ENCODE measurements around the gene RELN.
"Not testable (repeated sequence)": the region's sequence is repeated elsewhere in the genome, so short reads cannot be mapped to it uniquely, and the experiment has no call there.

RELN gene

GRCh38 chr7:103541026-103541425, 448.4 kb downstream of the RELN start:
- no peak for DNase-seq

DNA sequence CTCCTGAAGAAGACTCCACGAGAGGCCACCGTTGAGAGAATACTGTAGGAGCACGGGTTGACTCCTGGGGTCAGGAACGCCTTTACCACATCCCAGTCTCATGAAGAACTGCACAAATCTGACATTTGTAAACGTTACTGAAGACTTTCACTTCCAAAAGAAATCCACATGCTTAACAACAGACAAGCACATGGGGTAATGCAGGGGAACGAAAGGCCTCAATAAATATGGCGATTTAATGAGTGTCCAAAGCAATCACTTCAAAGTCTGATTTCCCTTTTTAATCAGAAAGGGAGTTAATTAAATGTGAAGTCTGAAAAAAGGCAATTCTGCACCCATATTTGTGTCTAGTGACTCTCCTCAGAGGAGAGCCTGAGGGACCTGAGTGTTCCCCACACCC, 449.1 kb downstream of the RELN start:
- no peak for DNase-seq

DNA sequence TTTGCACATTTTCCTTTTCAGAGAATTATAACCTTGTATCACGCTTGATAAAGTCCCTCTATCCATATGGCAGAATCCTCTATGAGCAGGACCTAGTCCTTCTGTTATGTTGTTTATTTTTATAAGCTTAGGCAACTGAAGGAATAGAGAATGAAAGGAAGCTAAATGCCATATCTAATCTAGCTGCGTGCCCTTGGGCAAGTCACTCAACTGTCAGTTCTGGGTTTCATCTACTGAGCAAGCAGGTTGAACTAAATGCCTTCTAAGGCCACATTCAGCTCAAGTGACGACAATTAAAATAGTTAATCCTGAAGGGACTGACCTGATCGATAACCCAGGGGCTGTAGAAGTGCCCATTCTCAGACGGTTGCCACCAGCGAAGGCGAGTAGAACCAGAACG, 449.6 kb downstream of the RELN start:
- no peak for DNase-seq

GRCh38 chr7:103538964-103539709, 450.3 kb downstream of the RELN start:
- DNase-seq: no peak

DNA sequence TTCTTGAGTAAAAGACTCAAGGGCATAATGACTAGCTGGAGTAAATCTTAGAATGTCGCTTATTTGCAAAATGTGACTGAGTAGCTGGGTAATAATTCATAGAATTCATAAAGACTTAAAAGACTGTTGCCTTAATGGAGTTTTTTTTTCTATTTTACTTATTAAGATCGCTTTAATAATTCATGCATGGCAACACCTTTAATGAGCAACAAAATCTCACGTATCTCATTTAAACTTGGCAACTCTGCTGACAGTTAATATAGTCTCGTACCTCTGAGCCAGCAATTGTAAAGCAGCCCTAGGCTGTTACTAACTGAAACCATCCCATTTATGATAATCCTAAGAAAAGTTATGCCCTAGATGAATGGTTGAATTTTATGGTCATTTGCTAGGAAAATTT, 455.7 kb downstream of the RELN start:
- DNase-seq: no peak

DNA sequence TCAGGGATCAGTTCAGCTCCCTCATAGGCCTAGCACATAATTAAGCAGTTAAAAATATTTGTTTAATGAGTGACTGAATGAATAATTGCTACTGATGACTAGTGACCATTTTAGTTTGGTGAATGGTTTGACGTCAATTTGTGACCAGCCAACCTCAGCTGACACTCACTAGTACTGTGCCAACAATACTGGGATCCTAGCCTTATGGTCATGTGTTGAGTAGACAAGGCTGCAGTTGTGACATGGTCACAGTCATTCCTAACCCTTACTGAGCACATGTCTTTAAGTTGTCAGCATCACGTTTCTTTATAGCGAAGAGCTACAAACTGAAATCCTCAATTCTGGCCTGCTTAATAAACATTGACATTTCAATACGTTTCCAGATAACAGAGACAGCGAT, 456.5 kb downstream of the RELN start:
- DNase-seq: no peak

DNA sequence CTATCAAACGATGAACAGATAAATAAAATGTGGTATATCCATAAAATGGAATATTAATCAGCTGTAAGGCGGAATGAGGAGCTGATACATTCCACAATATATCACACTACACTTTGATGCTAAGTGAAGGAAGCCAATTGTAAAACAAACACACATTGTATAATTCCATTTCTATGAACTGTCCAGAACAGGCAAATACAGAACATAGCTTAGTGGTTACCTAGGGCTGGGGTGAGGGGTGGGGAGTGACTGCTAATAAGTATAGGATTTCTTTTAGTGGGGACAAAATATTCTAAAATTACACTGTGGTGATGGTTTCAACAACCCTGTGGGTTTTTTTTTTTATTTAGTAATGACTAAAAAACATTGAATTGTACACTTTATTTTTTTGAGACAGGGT, 461.3 kb downstream of the RELN start:
- DNase-seq: no peak

DNA sequence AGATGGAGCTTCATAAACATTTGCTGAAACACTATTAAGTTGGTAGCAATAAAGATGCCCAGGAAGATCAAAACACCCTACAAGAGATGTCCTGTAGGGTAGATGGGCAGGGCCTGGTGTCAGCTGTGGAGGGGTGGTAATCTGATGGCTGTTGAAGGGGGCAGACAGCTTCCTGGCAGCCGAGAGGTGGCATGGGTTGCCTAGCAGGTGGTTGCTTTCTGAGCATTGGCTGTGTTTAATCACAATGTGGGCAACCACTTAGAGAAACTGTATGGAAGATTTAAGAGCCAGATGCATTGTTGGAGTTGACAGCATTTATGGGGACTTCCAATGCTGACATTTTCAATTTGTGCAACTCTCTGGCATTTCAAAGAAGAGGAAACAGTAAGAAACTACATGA, 463.5 kb downstream of the RELN start:
- DNase-seq: no peak

GRCh38 chr7:103524042-103524907, 465.2 kb downstream of the RELN start:
- DNase-seq: no peak

GRCh38 chr7:103521937-103522336, 467.5 kb downstream of the RELN start:
- DNase-seq: no peak

DNA sequence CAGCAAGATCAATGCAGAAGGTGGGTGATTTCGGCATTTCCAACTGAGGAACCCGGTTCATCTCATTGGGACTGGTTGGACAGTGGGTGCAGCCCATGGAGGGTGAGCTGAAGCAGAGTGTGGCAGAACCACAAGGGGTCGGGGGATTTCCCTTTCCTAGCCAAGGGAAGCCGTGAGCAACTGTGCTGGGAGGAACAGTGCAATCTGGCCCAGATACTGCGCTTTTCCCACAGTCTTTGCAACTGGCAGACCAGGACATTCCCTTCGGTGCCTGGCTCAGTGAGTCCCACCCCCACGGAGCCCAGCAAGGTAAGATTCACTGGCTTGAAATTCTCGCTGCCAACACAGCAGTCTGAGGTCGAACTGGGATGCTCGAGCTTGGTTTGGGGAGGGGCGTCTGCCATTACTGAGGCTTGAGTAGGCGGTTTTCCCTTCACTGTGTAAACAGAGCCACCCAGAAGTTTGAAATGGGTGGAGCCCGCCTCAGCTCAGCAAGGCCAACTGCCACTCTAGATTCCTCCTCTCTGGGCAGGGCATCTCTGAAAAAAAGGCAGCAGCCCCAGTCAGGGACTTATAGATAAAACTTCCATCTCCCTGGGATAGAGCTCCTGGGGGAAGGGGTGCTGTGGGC, 484.8 kb downstream of the RELN start:
- no peak for DNase-seq

DNA sequence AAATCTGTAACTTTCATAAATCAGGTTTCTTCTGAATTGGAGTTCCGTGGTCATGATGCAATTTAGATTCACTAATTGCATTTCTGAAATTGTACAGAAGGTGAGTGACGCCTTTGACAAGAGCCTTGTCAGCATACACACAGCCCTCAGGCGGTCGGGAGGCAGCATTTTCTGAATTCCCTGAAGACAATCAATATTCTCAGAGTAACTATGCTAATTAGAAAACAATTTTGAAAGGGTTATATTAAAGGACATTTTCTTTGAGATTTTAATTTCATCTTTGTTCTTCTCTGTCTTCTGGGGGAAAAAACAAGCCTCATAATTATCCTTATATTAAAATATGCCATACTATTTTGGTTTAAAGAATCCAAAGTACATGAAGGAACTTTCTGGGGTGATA, 488.3 kb downstream of the RELN start:
- DNase-seq: no peak

DNA sequence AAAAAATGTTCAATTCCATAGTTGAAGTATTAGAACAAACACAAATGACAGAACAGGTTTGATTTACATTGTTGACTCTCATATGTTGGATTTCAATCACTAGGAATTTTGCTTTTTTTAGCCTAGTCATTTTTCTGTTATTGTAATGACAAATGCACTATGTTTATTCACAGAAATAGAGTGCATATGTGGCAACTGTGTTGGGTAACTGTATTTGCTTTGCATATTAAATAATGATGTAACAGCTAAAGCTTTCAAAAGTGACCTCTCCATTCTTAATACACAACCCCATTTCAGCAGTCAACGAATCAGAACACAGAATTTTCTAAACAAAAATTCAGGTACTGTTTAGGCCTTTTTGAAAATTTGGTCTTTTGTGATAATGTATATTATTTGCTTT, 489.5 kb downstream of the RELN start:
- DNase-seq: no peak

DNA sequence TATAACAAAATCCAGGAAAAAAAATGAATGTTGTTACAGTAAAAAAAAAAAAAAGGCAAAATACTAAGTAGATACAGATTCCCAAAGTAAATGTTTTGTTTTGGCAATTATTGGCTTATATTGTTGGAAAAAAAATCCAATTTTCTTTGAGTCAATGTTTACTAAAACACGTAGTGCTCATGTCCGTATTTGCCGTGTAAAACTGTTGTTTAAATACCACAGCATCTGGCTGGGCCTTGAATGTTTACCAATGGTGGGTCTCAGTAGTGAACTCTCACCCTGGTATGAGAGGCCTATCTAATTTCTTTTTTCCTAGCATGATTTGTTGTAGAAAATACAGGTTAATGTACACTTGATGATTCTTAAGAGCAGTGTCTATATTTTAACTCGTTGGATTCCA, 502.0 kb downstream of the RELN start:
- DNase-seq: no peak

DNA sequence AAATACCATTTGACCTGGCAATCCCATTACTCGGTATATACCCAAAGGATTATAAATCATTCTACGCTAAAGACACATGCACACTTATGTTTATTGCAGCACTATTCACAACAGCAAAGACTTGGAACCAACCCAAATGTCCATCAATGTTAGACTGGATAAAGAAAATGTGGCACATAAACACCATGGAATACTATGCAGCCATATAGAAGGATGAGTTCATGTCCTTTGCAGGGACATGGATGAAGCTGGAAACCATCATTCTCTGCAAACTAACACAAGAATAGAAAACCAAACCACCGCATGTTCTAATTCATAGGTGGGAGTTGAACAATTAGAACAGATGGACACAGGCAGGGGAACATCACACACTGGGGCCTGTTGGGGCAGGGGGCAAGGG, 502.6 kb downstream of the RELN start:
- DNase-seq: not testable (repeated sequence)

- DNase-seq: no peak
Observed at GRCh38 chr7:103480771-103481170, 508.7 kb downstream of the RELN start.

DNA sequence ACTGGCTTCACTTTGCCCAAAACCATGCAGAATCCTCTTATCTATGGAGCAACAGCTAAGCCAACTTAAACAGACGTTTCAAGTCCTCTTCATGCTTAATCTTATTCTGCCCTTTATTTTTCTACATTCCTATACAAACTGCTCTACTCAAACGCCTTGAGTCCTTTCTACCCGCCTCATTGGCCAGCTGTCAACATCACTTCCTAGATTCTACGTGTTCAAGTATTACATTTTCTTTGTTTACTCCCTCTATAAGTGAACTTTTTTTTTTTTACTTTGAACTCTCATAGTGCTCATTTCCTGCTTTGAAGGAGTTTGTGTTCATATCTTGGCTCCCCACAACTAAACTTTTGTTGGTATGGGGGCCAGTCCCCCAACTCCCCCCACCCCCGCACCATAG, 514.5 kb downstream of the RELN start:
- DNase-seq: no peak

- no peak for DNase-seq
Observed at GRCh38 chr7:103469095-103469948, 520.1 kb downstream of the RELN start.

DNA sequence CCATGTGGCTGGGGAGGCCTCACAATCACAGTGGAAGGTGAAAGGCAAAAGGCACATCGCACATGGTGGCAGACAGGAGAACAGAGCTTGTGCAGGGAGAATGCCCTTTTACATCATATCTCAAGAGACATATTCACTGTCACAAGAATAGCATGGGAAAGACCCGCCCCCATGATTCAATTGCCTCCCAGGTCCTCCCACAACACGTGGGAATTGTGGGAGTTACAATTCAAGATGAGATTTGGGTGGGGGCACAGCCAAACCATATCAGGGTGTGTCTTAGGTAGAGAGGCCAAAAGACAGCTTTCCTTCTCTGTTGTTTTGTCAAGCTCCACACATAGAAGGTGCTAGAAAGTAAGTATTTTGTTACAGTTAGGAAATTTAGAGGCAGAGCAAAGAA, 522.6 kb downstream of the RELN start:
- no peak for DNase-seq

GRCh38 chr7:103462358-103462757, 527.1 kb downstream of the RELN start:
- DNase-seq: no peak

DNA sequence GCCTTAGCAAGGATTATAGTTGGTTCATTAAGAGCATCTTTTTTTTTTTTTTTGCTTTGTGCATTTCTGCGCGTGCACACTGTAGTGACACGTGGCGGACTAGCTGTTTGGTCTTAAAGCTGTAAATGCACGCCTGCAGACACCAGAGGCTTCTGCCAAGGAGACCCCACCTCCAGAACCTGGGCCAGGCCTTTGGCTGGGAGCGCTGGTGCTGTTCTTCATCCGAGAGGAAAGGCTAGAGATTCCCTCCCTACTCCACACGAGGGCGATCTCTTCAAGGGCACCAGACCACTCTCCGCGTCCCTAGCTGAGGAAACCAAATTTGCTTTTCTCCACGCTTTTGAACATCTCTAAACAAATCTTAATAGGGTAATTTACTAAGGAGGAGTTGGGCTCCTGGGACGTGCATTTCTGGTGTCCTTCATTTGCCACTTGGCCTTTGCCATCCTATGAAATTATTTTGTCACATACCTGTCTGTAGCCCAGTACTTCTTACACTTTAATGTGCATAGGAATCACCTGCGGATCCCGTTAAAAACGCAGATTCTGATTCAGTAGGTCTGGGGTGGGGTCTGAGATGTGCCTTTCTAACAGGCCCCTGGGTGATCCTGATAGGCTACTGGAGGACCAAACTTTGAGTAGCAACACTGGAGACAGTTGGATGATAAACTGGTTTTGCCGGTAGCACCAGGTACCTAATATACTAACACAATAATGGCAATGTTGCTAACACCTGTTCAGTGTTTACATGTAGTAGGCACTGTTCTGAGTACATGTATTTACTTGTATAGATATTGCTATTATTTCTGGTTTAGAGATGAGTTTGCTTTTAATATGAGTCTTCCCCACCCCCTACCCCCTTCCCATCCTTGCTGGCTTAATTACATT, 542.1 kb downstream of the RELN start:
- no peak for DNase-seq

GRCh38 chr7:103446049-103446520, 543.4 kb downstream of the RELN start, which contains the start of gene SLC26A5:
Gene SLC26A5, minus strand, starts transcription at chr7:103446207. Its CDS starts 24,693 bp downstream, at chr7:103421514.
- DNase-seq: no peak
